HG03139 (cell line): ENCODE data around the gene XRCC4.
"Not testable (repeated sequence)": the region's sequence is repeated elsewhere in the genome, so short reads cannot be mapped to it uniquely, and the experiment has no call there.

Source experiments
- ATAC-seq: cut with Tn5 transposase; IDR thresholded peaks from one replicate; pipeline ENCODE4 v1.9.1; 2021; ENCODE audit not compliant: unreplicated experiment

The XRCC4 gene

GRCh38 chr5:83076742-83077661, at the start of gene XRCC4, which contains the start of gene TMEM167A:
Gene XRCC4, plus strand, starts transcription at chr5:83077547. Its CDS starts 27,373 bp downstream, at chr5:83104920.
Gene TMEM167A, minus strand, starts transcription at chr5:83077394. Its CDS starts 71 bp downstream, at chr5:83077323.
- peak; percentile 98 for ATAC-seq

- ATAC-seq: no peak
These were observed 47.4 kb upstream of the XRCC4 start for GRCh38 chr5:83029912-83030311.

GRCh38 chr5:83031381-83031780, 46.0 kb upstream of the XRCC4 start:
- ATAC-seq: no peak

- no peak for ATAC-seq
These were observed 43.3 kb upstream of the XRCC4 start for GRCh38 chr5:83034036-83034435.

- no peak for ATAC-seq
These were observed 42.7 kb upstream of the XRCC4 start for GRCh38 chr5:83034528-83035207.

- no peak for ATAC-seq
These were observed 41.8 kb upstream of the XRCC4 start for GRCh38 chr5:83035373-83036100.

- no peak for ATAC-seq
These were observed 40.3 kb upstream of the XRCC4 start for GRCh38 chr5:83036991-83037575.

- no peak for ATAC-seq
These were observed 38.4 kb upstream of the XRCC4 start for GRCh38 chr5:83038924-83039323.

- no peak for ATAC-seq
These were observed 34.8 kb upstream of the XRCC4 start for GRCh38 chr5:83042507-83042906.

- ATAC-seq: no peak
These were observed 32.4 kb upstream of the XRCC4 start for GRCh38 chr5:83044926-83045325.

- ATAC-seq: no peak
These were observed 29.1 kb upstream of the XRCC4 start for GRCh38 chr5:83048277-83048676.

- no peak for ATAC-seq
These were observed 28.5 kb upstream of the XRCC4 start for GRCh38 chr5:83048811-83049210.

- ATAC-seq: no peak
These were observed 27.9 kb upstream of the XRCC4 start for GRCh38 chr5:83049370-83049885.

GRCh38 chr5:83050723-83051340, 26.5 kb upstream of the XRCC4 start:
- no peak for ATAC-seq

GRCh38 chr5:83055166-83055565, 22.2 kb upstream of the XRCC4 start:
- ATAC-seq: no peak

- ATAC-seq: no peak
These were observed 18.6 kb upstream of the XRCC4 start for GRCh38 chr5:83058726-83059125.

- ATAC-seq: no peak
These were observed 18.0 kb upstream of the XRCC4 start for GRCh38 chr5:83059341-83059740.

GRCh38 chr5:83066548-83067110, 10.7 kb upstream of the XRCC4 start:
- ATAC-seq: no peak

GRCh38 chr5:83067377-83067776, 10.0 kb upstream of the XRCC4 start:
- not testable (repeated sequence) for ATAC-seq
